Panc1 (cell line): ENCODE data around the gene SWSAP1. TPM values are rescaled to one million over a fixed set of nuclear protein-coding genes. Genes with fewer than 3 reads are reported as not detected.
A peak's percentile ranks its signal among the peaks of the same experiment; 100 is the strongest.

ENCODE experiments used
- ATAC-seq: fragments of 200-7000 bp; cut with Tn5 transposase; 2 replicates; pipeline ENCODE4 v1.9.1; 2020; ENCODE audit warnings: mild to moderate bottlenecking, moderate library complexity
- BruUV-seq: library from RNA; stranded (reverse); fragments of 400-500 nt; replicated peaks from 2 replicates; lab custom pipeline; 2021; lab: Mats Ljungman, UMichigan
- CTCF ChIA-PET: fragments of 300-600 bp; sonication (Branson Sonifier 250); formaldehyde crosslinking; loops from one replicate; lab custom pipeline; 2022; ENCODE audit warnings: antibody characterized with exemption; lab: Charles Lee
- POLR2A ChIA-PET: fragments of 300-600 bp; sonication (Branson Sonifier 250); formaldehyde crosslinking; loops from one replicate; lab custom pipeline; 2022; ENCODE audit warnings: antibody characterized with exemption; lab: Charles Lee
- DNase-seq: peaks from one replicate; pipeline ENCODE4 v3.0.0-alpha.2; 2010; ENCODE audit warnings: low read depth, low spot score
- H3K27ac ChIP-seq: 2 replicates; pipeline ENCODE4 v1.5.1; 2011; ENCODE audit warnings: mild to moderate bottlenecking, low read length, inconsistent platforms
- H3K27me3 ChIP-seq: fragments of 200-500 bp; sonication (Bioruptor generic); 2 replicates; pipeline ENCODE4 v1.6.0; 2014; ENCODE audit warnings: low read length, inconsistent platforms; ENCODE audit not compliant: control insufficient read depth, insufficient read depth
- H3K36me3 ChIP-seq: fragments of 200-500 bp; sonication (Bioruptor generic); 2 replicates; pipeline ENCODE4 v1.5.1; 2014; ENCODE audit warnings: inconsistent platforms, mild to moderate bottlenecking, low read length, moderate library complexity; ENCODE audit not compliant: control insufficient read depth, insufficient read depth
- H3K4me1 ChIP-seq: 2 replicates; pipeline ENCODE4 v1.5.1; 2011; ENCODE audit warnings: inconsistent platforms, mild to moderate bottlenecking, low read length, moderate library complexity; ENCODE audit not compliant: control insufficient read depth, insufficient read depth
- H3K4me3 ChIP-seq, 2 experiments: 2 replicates each; pipeline ENCODE4 v1.5.1; 2011 to 2012; ENCODE audit warnings: low read depth in 2 of 2, low read length in 2 of 2, mild to moderate bottlenecking in 2 of 2, inconsistent platforms in 1 of 2, moderate library complexity in 1 of 2
- H3K9me3 ChIP-seq: fragments of 200-500 bp; sonication (Bioruptor generic); 2 replicates; pipeline ENCODE4 v1.5.1; 2014; ENCODE audit warnings: low read depth, mild to moderate bottlenecking, inconsistent platforms, low read length, moderate library complexity; ENCODE audit not compliant: control insufficient read depth, insufficient read depth
- CTCF ChIP-seq: fragments of 450-650 bp; IDR thresholded peaks from 2 replicates; pipeline ENCODE4 v1.5.1; 2017; ENCODE audit warnings: mild to moderate bottlenecking
- POLR2AphosphoS5 ChIP-seq: IDR thresholded peaks from 2 replicates; pipeline ENCODE4 v1.6.1; 2012; ENCODE audit warnings: mild to moderate bottlenecking, low read depth, low read length, moderate library complexity
- SIN3A ChIP-seq: IDR thresholded peaks from 2 replicates; pipeline ENCODE4 v1.6.1; 2012; ENCODE audit warnings: low read depth, mild to moderate bottlenecking, low read length, moderate library complexity, borderline replicate concordance; ENCODE audit not compliant: insufficient read depth
- TCF7L2 ChIP-seq: IDR thresholded peaks from 2 replicates; pipeline ENCODE4 v1.6.1; 2011; ENCODE audit warnings: mild to moderate bottlenecking, low read depth, low read length, inconsistent platforms
- in situ Hi-C: cut with HindIII; loops from 2 replicates; pipeline ENCODE4 v1.10.0; 2016; ENCODE audit warnings: low sequenced_read_pairs, low pct_unique_long_range_greater_than_20kb
- intact Hi-C: fragments of 100-400 bp; cut with micrococcal nuclease; formaldehyde crosslinking; loops from one replicate; pipeline ENCODE4 v1.10.0; 2022; ENCODE audit not compliant: unreplicated experiment
- total RNA-seq: library from RNA; stranded (reverse); gene quantifications from one replicate; pipeline ENCODE4 v1.2.1, GENCODE V29; 2021; ENCODE audit not compliant: unreplicated experiment
- TF ChIP-seq, protein P1 (sequence below), 2 experiments: IDR thresholded peaks; 2 replicates each; pipeline ENCODE4 v1.6.1; 2011 to 2012; ENCODE audit warnings: low read depth in 2 of 2, control low read depth in 1 of 2, low read length in 1 of 2, mild to moderate bottlenecking in 1 of 2, moderate library complexity in 1 of 2; ENCODE audit not compliant: insufficient read depth in 1 of 2

Gene SWSAP1
- total RNA-seq, 1 experiment from 2014 or later = 3.1 TPM

DNA sequence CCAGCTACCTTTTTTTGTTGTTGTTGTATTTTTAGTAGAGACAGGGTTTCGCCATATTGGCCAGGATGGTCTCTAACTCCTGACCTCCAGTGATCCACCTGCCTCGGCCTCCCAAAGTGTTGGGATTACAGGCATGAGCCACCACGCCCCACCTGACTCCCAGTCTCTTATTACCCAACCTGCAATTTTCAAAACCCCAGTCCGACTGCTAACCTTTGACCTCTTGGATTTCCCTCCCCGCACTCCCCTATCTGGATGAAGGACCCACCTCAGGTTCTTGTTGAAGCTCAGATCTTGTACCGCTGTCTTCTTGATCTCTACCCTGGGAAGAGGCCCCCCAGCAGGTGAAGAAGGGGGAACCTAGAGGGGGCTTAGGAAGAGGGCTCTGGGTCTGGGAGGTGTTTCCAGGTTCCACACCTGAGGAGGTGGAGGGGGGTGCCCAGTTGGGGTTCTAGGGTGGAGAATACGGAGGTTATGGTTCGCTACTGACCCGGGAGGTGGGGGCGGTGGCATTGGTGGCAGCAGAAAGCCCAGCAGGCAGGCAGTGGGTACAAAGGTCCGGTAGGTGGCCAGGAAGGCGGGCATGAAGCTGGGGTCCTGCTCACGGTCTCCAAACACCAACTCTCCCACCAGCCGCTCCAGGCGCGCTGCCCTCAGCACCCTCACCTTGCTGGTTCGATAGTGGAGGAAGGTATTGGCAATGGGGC lies 42.0 kb downstream of the SWSAP1 start:
- DNase-seq = no peak
- Histone ChIP-seq H3K27ac (no peak overlapping the region), H3K4me3 (no peak overlapping the region), H3K36me3 (peaks cover 5% of the 10 kb centered on the region; the same call in 1 of the 2 replicates), H3K4me1 (no peaks in the 10 kb centered on the region), H3K9me3 (no peaks in the 10 kb centered on the region), H3K27me3 (no peaks in the 10 kb centered on the region)
- in situ Hi-C loops = no loop called here
- CTCF ChIA-PET = no interaction called here
- POLR2A ChIA-PET = no interaction called here
- intact Hi-C loops = no loop called here
- TF ChIP-seq CTCF (no peak), TCF7L2 (no peak), SIN3A (no peak), POLR2AphosphoS5 (no peak)
- TF ChIP-seq, protein P1, sequence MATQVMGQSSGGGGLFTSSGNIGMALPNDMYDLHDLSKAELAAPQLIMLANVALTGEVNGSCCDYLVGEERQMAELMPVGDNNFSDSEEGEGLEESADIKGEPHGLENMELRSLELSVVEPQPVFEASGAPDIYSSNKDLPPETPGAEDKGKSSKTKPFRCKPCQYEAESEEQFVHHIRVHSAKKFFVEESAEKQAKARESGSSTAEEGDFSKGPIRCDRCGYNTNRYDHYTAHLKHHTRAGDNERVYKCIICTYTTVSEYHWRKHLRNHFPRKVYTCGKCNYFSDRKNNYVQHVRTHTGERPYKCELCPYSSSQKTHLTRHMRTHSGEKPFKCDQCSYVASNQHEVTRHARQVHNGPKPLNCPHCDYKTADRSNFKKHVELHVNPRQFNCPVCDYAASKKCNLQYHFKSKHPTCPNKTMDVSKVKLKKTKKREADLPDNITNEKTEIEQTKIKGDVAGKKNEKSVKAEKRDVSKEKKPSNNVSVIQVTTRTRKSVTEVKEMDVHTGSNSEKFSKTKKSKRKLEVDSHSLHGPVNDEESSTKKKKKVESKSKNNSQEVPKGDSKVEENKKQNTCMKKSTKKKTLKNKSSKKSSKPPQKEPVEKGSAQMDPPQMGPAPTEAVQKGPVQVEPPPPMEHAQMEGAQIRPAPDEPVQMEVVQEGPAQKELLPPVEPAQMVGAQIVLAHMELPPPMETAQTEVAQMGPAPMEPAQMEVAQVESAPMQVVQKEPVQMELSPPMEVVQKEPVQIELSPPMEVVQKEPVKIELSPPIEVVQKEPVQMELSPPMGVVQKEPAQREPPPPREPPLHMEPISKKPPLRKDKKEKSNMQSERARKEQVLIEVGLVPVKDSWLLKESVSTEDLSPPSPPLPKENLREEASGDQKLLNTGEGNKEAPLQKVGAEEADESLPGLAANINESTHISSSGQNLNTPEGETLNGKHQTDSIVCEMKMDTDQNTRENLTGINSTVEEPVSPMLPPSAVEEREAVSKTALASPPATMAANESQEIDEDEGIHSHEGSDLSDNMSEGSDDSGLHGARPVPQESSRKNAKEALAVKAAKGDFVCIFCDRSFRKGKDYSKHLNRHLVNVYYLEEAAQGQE (IDR thresholded peaks at IDR 0.05; ENCODE audit: insufficient read depth in 1 of 2, low read depth in 2 of 2, low read length in 1 of 2) = no peak
- ATAC-seq = no peak
- BruUV-seq = no TSS peak

- H3K4me1 ChIP-seq = no peaks in the 10 kb centered on the region
- no peak for ATAC-seq
- DNase-seq = no peak
- peaks cover 5% of the 10 kb centered on the region; the same call in 1 of the 2 replicates for H3K36me3 ChIP-seq
- no peak overlapping the region for H3K27ac ChIP-seq
- no TSS peak for BruUV-seq
- in situ Hi-C loops (no loop called here), intact Hi-C loops (no loop called here)
- CTCF ChIA-PET = no interaction called here
- no peak for TF ChIP-seq POLR2AphosphoS5
- no peak for TF ChIP-seq CTCF
- TF ChIP-seq TCF7L2 = no peak
- no peak for TF ChIP-seq SIN3A
- peak overlapping the region; percentile 66 to 81 for H3K4me3 ChIP-seq
- no peaks in the 10 kb centered on the region for H3K27me3 ChIP-seq
- no peaks in the 10 kb centered on the region for H3K9me3 ChIP-seq
- POLR2A ChIA-PET = no interaction called here
These were observed 43.7 kb downstream of the SWSAP1 start for GRCh38 chr19:11418094-11418548.
